ENCODE data around the gene RAB20. TPM values are rescaled to one million over a fixed set of nuclear protein-coding genes. Genes with fewer than 3 reads are reported as not detected.

RAB20 gene
- total RNA-seq, 1 donor from 2014 or later = 13.8 TPM

DNA sequence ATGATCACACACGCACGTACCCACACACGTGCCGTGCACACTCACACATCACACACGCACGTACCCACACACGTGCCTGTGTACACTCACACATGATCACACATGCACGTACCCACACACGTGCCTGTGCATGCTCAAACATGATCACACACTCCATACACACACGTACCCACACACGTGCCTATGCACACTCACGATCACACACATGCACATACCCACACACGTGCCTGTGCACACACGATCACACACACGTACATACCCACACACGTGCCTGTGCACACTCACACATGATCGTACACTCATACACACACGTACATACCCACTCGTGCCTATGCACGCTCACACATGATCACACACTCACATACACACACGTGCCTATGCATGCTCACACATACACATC is 86.8 kb downstream of the RAB20 start:
- Histone ChIP-seq H3K4me1 (peaks cover 44% of the 10 kb centered on the region), H3K27me3 (ENCODE audit: low read depth) (no peaks in the 10 kb centered on the region), H3K27ac (replicated peaks) (no peak overlapping the region), H3K9me3 (replicated peaks) (no peaks in the 10 kb centered on the region), H3K36me3 (peaks cover 90% of the 10 kb centered on the region), H3K4me3 (no peak overlapping the region)
- no peak for DNase-seq
- TF ChIP-seq, protein P1, sequence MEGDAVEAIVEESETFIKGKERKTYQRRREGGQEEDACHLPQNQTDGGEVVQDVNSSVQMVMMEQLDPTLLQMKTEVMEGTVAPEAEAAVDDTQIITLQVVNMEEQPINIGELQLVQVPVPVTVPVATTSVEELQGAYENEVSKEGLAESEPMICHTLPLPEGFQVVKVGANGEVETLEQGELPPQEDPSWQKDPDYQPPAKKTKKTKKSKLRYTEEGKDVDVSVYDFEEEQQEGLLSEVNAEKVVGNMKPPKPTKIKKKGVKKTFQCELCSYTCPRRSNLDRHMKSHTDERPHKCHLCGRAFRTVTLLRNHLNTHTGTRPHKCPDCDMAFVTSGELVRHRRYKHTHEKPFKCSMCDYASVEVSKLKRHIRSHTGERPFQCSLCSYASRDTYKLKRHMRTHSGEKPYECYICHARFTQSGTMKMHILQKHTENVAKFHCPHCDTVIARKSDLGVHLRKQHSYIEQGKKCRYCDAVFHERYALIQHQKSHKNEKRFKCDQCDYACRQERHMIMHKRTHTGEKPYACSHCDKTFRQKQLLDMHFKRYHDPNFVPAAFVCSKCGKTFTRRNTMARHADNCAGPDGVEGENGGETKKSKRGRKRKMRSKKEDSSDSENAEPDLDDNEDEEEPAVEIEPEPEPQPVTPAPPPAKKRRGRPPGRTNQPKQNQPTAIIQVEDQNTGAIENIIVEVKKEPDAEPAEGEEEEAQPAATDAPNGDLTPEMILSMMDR (IDR thresholded peaks at IDR 0.05; ENCODE audit: borderline replicate concordance) = no peak
- intact Hi-C loops (cut with micrococcal nuclease) = no loop called here

Other genes with a start within 250 kb of the RAB20 start
- 28.0 TPM for gene NAXD, start 53.8 kb upstream of the RAB20 start, total RNA-seq
- gene CARS2, start 144.4 kb upstream of the RAB20 start, total RNA-seq = 52.8 TPM
- gene ING1, start 152.0 kb upstream of the RAB20 start, total RNA-seq = 6.9 TPM

Data from left ventricle myocardium inferior (tissue), 1 donor.